SK-N-SH (cell line): ENCODE results near the gene TTC39C. TPM values are rescaled to one million over a fixed set of nuclear protein-coding genes. Genes with fewer than 3 reads are reported as not detected.

Experiments used
- CTCF ChIA-PET: fragments of 300-600, 350-600 bp; formaldehyde crosslinking; extraction: SDS; loops from one replicate; lab custom pipeline; 2021; lab: Yijun Ruan, JAX
- POLR2A ChIA-PET: fragments of 350-600 bp; sonication (Branson Sonifier 250); formaldehyde crosslinking; extraction: SDS; loops from one replicate; lab custom pipeline; 2020; ENCODE audit warnings: antibody characterized with exemption, inconsistent platforms; lab: Yijun Ruan, JAX
- DNase-seq: peaks from one replicate; pipeline ENCODE4 v3.0.0; 2012
- H2AFZ ChIP-seq: fragments of 200-600 bp; sonication (generic); 2 replicates; pipeline ENCODE4 v1.8.1; 2016; ENCODE audit warnings: antibody characterized with exemption, mild to moderate bottlenecking, low read depth
- H3F3A ChIP-seq: fragments of 200-600 bp; sonication (generic); replicated peaks from 2 replicates; pipeline ENCODE3; 2016; ENCODE audit warnings: antibody characterized with exemption, mild to moderate bottlenecking; ENCODE audit not compliant: insufficient read depth
- H3K27ac ChIP-seq, 2 experiments: fragments of 200-500 bp in 1 of 2; fragments of 200-600 bp in 1 of 2; sonication (Bioruptor generic) in 1 of 2; sonication (generic), shearing (Covaris generic) in 1 of 2; 2 replicates each; pipeline versions ENCODE4 v1.5.1 to v1.6.1; 2014 to 2016; ENCODE audit warnings: low read depth in 2 of 2, inconsistent platforms in 1 of 2, low read length in 1 of 2, mild to moderate bottlenecking in 1 of 2, mixed read lengths in 1 of 2
- H3K27me3 ChIP-seq: fragments of 200-600 bp; sonication (generic), shearing (Covaris generic); 2 replicates; pipeline ENCODE4 v1.6.1; 2016; ENCODE audit warnings: mixed run types; ENCODE audit not compliant: insufficient read depth
- H3K36me3 ChIP-seq, 2 experiments: fragments of 200-500 bp in 1 of 2; fragments of 200-600 bp in 1 of 2; sonication (Bioruptor generic) in 1 of 2; sonication (generic) in 1 of 2; replicated peaks in 1 of 2; 2 replicates each; pipeline versions ENCODE3 to v1.5.1; 2014 to 2016; ENCODE audit warnings: low read length in 1 of 2, mild to moderate bottlenecking in 1 of 2; ENCODE audit not compliant: insufficient read depth in 2 of 2, control insufficient read depth in 1 of 2
- H3K4me1 ChIP-seq, 2 experiments: fragments of 200-500 bp in 1 of 2; fragments of 200-600 bp in 1 of 2; sonication (Bioruptor generic) in 1 of 2; sonication (generic), shearing (Covaris generic) in 1 of 2; 2 replicates each; pipeline versions ENCODE4 v1.5.1 to v1.6.1; 2014 to 2016; ENCODE audit warnings: low read depth in 1 of 2, low read length in 1 of 2, mixed run types in 1 of 2; ENCODE audit not compliant: insufficient read depth in 2 of 2, control insufficient read depth in 1 of 2
- H3K4me2 ChIP-seq: fragments of 200-600 bp; sonication (generic), shearing (Covaris generic); 2 replicates; pipeline ENCODE4 v1.6.1; 2017; ENCODE audit warnings: mixed run types
- H3K4me3 ChIP-seq, 2 experiments: fragments of 200-500 bp in 1 of 2; fragments of 200-600 bp in 1 of 2; sonication (Bioruptor generic) in 1 of 2; sonication (generic), shearing (Covaris generic) in 1 of 2; 2 replicates each; pipeline versions ENCODE4 v1.5.1 to v1.8.1; 2014 to 2016; ENCODE audit warnings: low read depth in 2 of 2, inconsistent platforms in 1 of 2, low read length in 1 of 2, mild to moderate bottlenecking in 1 of 2, mixed read lengths in 1 of 2, moderate library complexity in 1 of 2
- H3K79me2 ChIP-seq: fragments of 200-600 bp; sonication (generic); 2 replicates; pipeline ENCODE4 v1.8.1; 2017; ENCODE audit warnings: mild to moderate bottlenecking; ENCODE audit not compliant: insufficient read depth
- H3K9ac ChIP-seq: fragments of 200-600 bp; sonication (generic); 2 replicates; pipeline ENCODE4 v1.6.1; 2017; ENCODE audit warnings: mixed run types
- H3K9me2 ChIP-seq: fragments of 200-600 bp; sonication (generic); 2 replicates; pipeline ENCODE4 v1.6.1; 2017; ENCODE audit warnings: mixed run types
- H3K9me3 ChIP-seq: fragments of 200-600 bp; sonication (generic); 2 replicates; pipeline ENCODE4 v1.6.1; 2017; ENCODE audit warnings: mixed run types, mild to moderate bottlenecking, moderate library complexity
- H4K20me1 ChIP-seq: fragments of 200-600 bp; sonication (generic); 2 replicates; pipeline ENCODE4 v1.6.1; 2017; ENCODE audit warnings: mild to moderate bottlenecking, mixed run types; ENCODE audit not compliant: insufficient read depth
- CTCF ChIP-seq: fragments of 200-600 bp; sonication (generic); IDR thresholded peaks from 2 replicates; pipeline ENCODE4 v1.6.1; 2017; ENCODE audit warnings: antibody characterized with exemption, mild to moderate bottlenecking, moderate library complexity
- FOSL2 ChIP-seq: IDR thresholded peaks from 2 replicates; pipeline ENCODE4 v1.4.0; 2012; ENCODE audit warnings: low read depth, mild to moderate bottlenecking, moderate library complexity, borderline replicate concordance
- FOXM1 ChIP-seq: IDR thresholded peaks from 2 replicates; pipeline ENCODE4 v1.4.0; 2012; ENCODE audit warnings: low read depth, mild to moderate bottlenecking
- MXI1 ChIP-seq: IDR thresholded peaks from 2 replicates; pipeline ENCODE4 v1.6.1; 2012; ENCODE audit warnings: mild to moderate bottlenecking, low read depth, low read length, improper control_type of control experiment
- RAD21 ChIP-seq: IDR thresholded peaks from 2 replicates; pipeline ENCODE4 v1.6.1; 2012; ENCODE audit warnings: mild to moderate bottlenecking, low read length
- WGBS: methylation state at CpG from one replicate; pipeline ENCODE4 v1.1.6; 2017; ENCODE audit warnings: low lambda C conversion rate; 5-methylcytosine and 5-hydroxymethylcytosine counted together
- polyA plus RNA-seq, 3 experiments: library from polyadenylated mRNA; depleted of rRNA; stranded (reverse); fragments of >200 nt; gene quantifications; 2 replicates each; pipeline ENCODE4 v1.2.3, GENCODE V29; 2012

Gene TTC39C
- polyA plus RNA-seq, 1 of the 3 experiments (the other 2 are of a cell fraction) = 8.6 TPM

- Histone ChIP-seq H3K27me3 (no peaks in the 10 kb centered on the region), H3K9ac (peak overlapping the region; percentile 84; the same call in 1 of the 2 replicates), H3K36me3 (peaks cover 0 to 4% of the 10 kb centered on the region in 2 experiments), H3K79me2 (peaks cover 48% of the 10 kb centered on the region), H3K4me2 (peak overlapping the region; percentile 90), H3K9me3 (no peaks in the 10 kb centered on the region), H3K4me3 (peak overlapping the region; percentile 89 to 92), H2AFZ (peak overlapping the region; percentile 69; the same call in 1 of the 2 replicates), H4K20me1 (0 out of 2 replicates have a peak, but pooled peaks cover 15% of the 10 kb centered on the region), H3K27ac (peak overlapping the region; percentile 61 to 86; a peak in 3 of 4 replicates), H3K9me2 (no peaks in the 10 kb centered on the region), H3F3A (peaks cover 4% of the 10 kb centered on the region), H3K4me1 (peaks cover 13 to 14% of the 10 kb centered on the region in 2 experiments; a peak in 3 of 4 replicates)
- 28% methylated on average over 17 of the region's 17 CpGs for WGBS
- TF ChIP-seq RAD21 (no peak), MXI1 (peak; percentile 91)
- CTCF ChIA-PET = interaction anchor here (0.6 to 2.8 kb wide), 10 partner anchors 12 to 104 kb away, joined by 3 to 9 read pairs (median 4); no protein-coding TSS in a partner anchor
- POLR2A ChIA-PET = interaction anchor here (1.2 kb wide), 1 partner anchor 7 kb away, joined by 6 read pairs; no protein-coding TSS in a partner anchor
- peak; percentile 21 for DNase-seq
Observed at GRCh38 chr18:24015639-24016631, 1.4 kb downstream of the TTC39C start.

- CTCF ChIA-PET = interaction anchor here (0.6 to 2.8 kb wide), 8 partner anchors 12 to 101 kb away, joined by 3 to 9 read pairs (median 4); no protein-coding TSS in a partner anchor
- Histone ChIP-seq H3F3A (peaks cover 4% of the 10 kb centered on the region), H3K4me1 (peaks cover 13 to 14% of the 10 kb centered on the region in 2 experiments; a peak in 3 of 4 replicates), H3K4me2 (peak overlapping the region; percentile 90), H3K27ac (no peak overlapping the region), H4K20me1 (peaks cover 15% of the 10 kb centered on the region; the same call in 1 of the 2 replicates), H3K4me3 (peak overlapping the region; percentile 89 to 92; a peak in 2 of 4 replicates), H3K9ac (no peak overlapping the region), H3K9me3 (no peaks in the 10 kb centered on the region), H3K27me3 (no peaks in the 10 kb centered on the region), H3K79me2 (peaks cover 49% of the 10 kb centered on the region), H3K9me2 (no peaks in the 10 kb centered on the region), H2AFZ (no peak overlapping the region)
- POLR2A ChIA-PET = no interaction called here
- 46% methylated on average over 2 of the region's 2 CpGs for WGBS
- peak; percentile 44 for DNase-seq
- TF ChIP-seq CTCF (peak; percentile 46), FOXM1 (no peak), RAD21 (peak; percentile 41), FOSL2 (no peak)
- TF ChIP-seq, all 33 proteins: peak for 2
- H3K36me3 ChIP-seq = peaks cover 0 to 5% of the 10 kb centered on the region in 2 experiments
Observed at GRCh38 chr18:24016643-24017042, 2.1 kb downstream of the TTC39C start.
